ENCODE measurements around the gene TAS2R14.

DNA sequence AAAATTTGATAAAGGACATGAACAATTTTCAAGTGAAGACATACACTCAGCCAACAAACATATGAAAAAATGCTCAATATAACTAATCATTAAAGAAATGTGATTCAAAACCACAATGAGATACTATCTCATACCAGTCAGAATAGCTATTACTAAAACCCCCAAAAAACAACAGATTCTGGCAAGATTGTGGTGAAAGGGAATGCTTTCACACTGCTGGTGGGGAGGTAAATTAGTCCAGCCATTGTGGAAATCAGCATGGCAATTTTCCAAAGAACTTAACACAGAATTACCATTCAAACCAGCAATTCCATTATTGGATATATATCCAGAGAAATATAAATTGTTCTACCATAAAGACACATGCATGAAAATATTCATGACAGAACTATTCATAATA is 18.7 kb upstream of the TAS2R14 start:
- TF ChIP-seq SMC3 (IDR thresholded peaks at IDR 0.05; ENCODE audit: low read depth, low read length) (no peak), TAF1 (IDR thresholded peaks at IDR 0.05; ENCODE audit: borderline replicate concordance, low read depth, low read length) (no peak)
- TF ChIP-seq, protein P1, sequence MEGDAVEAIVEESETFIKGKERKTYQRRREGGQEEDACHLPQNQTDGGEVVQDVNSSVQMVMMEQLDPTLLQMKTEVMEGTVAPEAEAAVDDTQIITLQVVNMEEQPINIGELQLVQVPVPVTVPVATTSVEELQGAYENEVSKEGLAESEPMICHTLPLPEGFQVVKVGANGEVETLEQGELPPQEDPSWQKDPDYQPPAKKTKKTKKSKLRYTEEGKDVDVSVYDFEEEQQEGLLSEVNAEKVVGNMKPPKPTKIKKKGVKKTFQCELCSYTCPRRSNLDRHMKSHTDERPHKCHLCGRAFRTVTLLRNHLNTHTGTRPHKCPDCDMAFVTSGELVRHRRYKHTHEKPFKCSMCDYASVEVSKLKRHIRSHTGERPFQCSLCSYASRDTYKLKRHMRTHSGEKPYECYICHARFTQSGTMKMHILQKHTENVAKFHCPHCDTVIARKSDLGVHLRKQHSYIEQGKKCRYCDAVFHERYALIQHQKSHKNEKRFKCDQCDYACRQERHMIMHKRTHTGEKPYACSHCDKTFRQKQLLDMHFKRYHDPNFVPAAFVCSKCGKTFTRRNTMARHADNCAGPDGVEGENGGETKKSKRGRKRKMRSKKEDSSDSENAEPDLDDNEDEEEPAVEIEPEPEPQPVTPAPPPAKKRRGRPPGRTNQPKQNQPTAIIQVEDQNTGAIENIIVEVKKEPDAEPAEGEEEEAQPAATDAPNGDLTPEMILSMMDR (IDR thresholded peaks at IDR 0.05): no peak

All from SK-N-SH (cell line).